Endothelial cell (in vitro differentiated cells): ENCODE measurements around the gene FOSL1. TPM values are rescaled to one million over a fixed set of nuclear protein-coding genes. Genes with fewer than 3 reads are reported as not detected.

Experiments used
- DNase-seq: peaks from one replicate; pipeline ENCODE4 v3.0.0; 2021; ENCODE audit warnings: low spot score
- H3K27ac Mint-ChIP-seq: one replicate; pipeline ENCODE4 v1.8.0; 2021; ENCODE audit warnings: mixed read lengths, inconsistent platforms; ENCODE audit not compliant: unreplicated experiment
- H3K27me3 Mint-ChIP-seq: one replicate; pipeline ENCODE4 v1.8.0; 2021; ENCODE audit warnings: mild to moderate bottlenecking, moderate library complexity, mixed read lengths, inconsistent platforms; ENCODE audit not compliant: unreplicated experiment
- H3K36me3 Mint-ChIP-seq: one replicate; pipeline ENCODE4 v1.8.0; 2021; ENCODE audit warnings: mild to moderate bottlenecking, low read depth, mixed read lengths, inconsistent platforms; ENCODE audit not compliant: unreplicated experiment
- H3K4me1 Mint-ChIP-seq: one replicate; pipeline ENCODE4 v1.8.0; 2021; ENCODE audit warnings: mild to moderate bottlenecking, mixed read lengths, inconsistent platforms; ENCODE audit not compliant: unreplicated experiment
- H3K4me3 Mint-ChIP-seq: one replicate; pipeline ENCODE4 v1.8.0; 2021; ENCODE audit warnings: mild to moderate bottlenecking, mixed read lengths, inconsistent platforms; ENCODE audit not compliant: unreplicated experiment
- H3K9me3 Mint-ChIP-seq: one replicate; pipeline ENCODE4 v1.8.0; 2021; ENCODE audit warnings: mixed read lengths, inconsistent platforms; ENCODE audit not compliant: unreplicated experiment
- long read RNA-seq: library from polyadenylated mRNA; unstranded; transcript quantifications from one replicate; pipeline ENCODE4 v2.0.0, GENCODE V29; 2020; ENCODE audit not compliant: unreplicated experiment
- total RNA-seq: library from RNA; stranded (reverse); fragmentation: NEBNext Ultra II Directional; extraction: Animal tissue kit (Norgen Biotek cat#: 25700); gene quantifications from one replicate; pipeline ENCODE4 v1.2.1, GENCODE V29; 2021; ENCODE audit not compliant: unreplicated experiment
- TF ChIP-seq, protein P1 (sequence below): fragments of 200-600 bp; sonication (generic); IDR thresholded peaks from one replicate; pipeline ENCODE4 v1.5.0; 2021; ENCODE audit warnings: antibody characterized with exemption; ENCODE audit not compliant: unreplicated experiment

The FOSL1 gene
- total RNA-seq: 1.3 TPM
- long read RNA-seq: 0 reads

GRCh38 chr11:65900125-65900898 lies at the start of gene FOSL1:
FOSL1 (minus strand) TSS chr11:65900388; CDS start chr11:65900339, 49 bp downstream.
- H3K27me3 Mint-ChIP-seq: peaks cover 18% of the 10 kb centered on the region
- H3K4me1 Mint-ChIP-seq: peaks cover 3% of the 10 kb centered on the region
- H3K36me3 Mint-ChIP-seq: no peaks in the 10 kb centered on the region
- TF ChIP-seq, protein P1, sequence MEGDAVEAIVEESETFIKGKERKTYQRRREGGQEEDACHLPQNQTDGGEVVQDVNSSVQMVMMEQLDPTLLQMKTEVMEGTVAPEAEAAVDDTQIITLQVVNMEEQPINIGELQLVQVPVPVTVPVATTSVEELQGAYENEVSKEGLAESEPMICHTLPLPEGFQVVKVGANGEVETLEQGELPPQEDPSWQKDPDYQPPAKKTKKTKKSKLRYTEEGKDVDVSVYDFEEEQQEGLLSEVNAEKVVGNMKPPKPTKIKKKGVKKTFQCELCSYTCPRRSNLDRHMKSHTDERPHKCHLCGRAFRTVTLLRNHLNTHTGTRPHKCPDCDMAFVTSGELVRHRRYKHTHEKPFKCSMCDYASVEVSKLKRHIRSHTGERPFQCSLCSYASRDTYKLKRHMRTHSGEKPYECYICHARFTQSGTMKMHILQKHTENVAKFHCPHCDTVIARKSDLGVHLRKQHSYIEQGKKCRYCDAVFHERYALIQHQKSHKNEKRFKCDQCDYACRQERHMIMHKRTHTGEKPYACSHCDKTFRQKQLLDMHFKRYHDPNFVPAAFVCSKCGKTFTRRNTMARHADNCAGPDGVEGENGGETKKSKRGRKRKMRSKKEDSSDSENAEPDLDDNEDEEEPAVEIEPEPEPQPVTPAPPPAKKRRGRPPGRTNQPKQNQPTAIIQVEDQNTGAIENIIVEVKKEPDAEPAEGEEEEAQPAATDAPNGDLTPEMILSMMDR: no peak
- peak; percentile 46 for DNase-seq
- no peak within 1 kb of the TSS for H3K27ac Mint-ChIP-seq
- no peaks in the 10 kb centered on the region for H3K9me3 Mint-ChIP-seq
- H3K4me3 Mint-ChIP-seq: peak within 1 kb of the TSS; percentile 42

DNA sequence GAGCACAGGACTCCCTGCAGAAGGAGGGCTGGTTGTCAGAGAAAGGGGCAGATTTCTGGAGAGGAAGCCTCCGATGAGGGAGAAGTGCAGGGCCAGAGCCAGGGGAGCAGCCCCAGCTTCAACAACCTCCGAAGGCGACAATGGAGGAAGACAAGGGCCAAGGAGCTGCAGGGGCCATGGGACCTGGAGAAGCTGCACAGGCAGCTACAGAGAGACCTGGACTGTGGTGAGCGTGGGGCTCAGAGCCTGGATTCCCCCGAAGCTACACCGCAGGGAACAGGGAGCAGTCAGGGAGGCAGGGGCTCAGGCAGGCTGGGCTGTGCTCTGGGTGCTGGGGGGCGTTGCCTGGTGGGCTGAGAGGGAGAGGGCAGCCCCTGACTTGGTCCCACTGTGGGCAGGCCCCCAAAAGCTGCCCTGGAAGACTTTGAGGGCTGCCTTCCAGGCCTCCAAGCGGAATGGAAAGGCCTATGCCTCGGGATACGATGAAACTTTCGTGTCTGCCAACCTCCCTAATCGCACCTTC lies 47.5 kb upstream of the FOSL1 start:
- Mint-ChIP-seq H3K4me3 (no peak overlapping the region), H3K27ac (no peak overlapping the region), H3K36me3 (no peaks in the 10 kb centered on the region), H3K4me1 (no peaks in the 10 kb centered on the region), H3K9me3 (no peaks in the 10 kb centered on the region), H3K27me3 (peaks cover 1% of the 10 kb centered on the region)
- no peak for DNase-seq
- TF ChIP-seq, protein P1: no peak

DNA sequence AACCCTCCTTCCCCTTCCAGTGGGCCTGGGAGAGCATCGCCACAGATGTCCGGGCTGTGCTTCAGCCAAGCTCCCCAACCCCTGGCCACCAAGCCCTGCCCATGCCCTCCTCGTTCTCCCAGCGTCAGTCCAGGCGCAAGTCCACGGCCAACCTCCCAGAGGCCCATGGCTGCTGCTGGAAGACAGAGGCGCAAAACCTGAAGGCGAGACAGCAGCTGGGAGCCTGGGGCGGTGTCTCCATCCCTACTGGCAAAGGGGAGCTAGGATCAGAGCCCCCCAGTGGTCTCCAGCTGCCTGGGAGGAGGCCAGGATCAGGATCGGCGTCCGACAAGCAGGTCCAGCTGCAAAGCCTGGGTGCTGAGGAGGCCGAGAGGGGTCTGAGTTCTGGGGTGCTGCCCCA lies 46.9 kb upstream of the FOSL1 start:
- peaks cover 1% of the 10 kb centered on the region for H3K27me3 Mint-ChIP-seq
- H3K4me1 Mint-ChIP-seq: no peaks in the 10 kb centered on the region

GRCh38 chr11:65946655-65947054 lies 46.5 kb upstream of the FOSL1 start:
- H3K9me3 Mint-ChIP-seq: no peaks in the 10 kb centered on the region
- no peak overlapping the region for H3K4me3 Mint-ChIP-seq
- no peaks in the 10 kb centered on the region for H3K4me1 Mint-ChIP-seq
- DNase-seq: no peak
- no peak overlapping the region for H3K27ac Mint-ChIP-seq
- H3K36me3 Mint-ChIP-seq: no peaks in the 10 kb centered on the region
- TF ChIP-seq, protein P1: no peak
- peaks cover 3% of the 10 kb centered on the region for H3K27me3 Mint-ChIP-seq

More for the DNA sequence above, 46.9 kb upstream of the FOSL1 start:
- Mint-ChIP-seq H3K9me3 (no peaks in the 10 kb centered on the region), H3K4me3 (no peak overlapping the region), H3K27ac (no peak overlapping the region), H3K36me3 (no peaks in the 10 kb centered on the region)
- TF ChIP-seq, protein P1: no peak
- DNase-seq: no peak

- no peak for DNase-seq
- no peaks in the 10 kb centered on the region for H3K4me1 Mint-ChIP-seq
- no peaks in the 10 kb centered on the region for H3K9me3 Mint-ChIP-seq
- TF ChIP-seq, protein P1: no peak
- no peak overlapping the region for H3K27ac Mint-ChIP-seq
- no peaks in the 10 kb centered on the region for H3K36me3 Mint-ChIP-seq
- peaks cover 3% of the 10 kb centered on the region for H3K27me3 Mint-ChIP-seq
- H3K4me3 Mint-ChIP-seq: no peak overlapping the region
These were observed 45.9 kb upstream of the FOSL1 start for GRCh38 chr11:65945941-65946558.
